ENCODE measurements around the gene TRIM16.
A peak's percentile ranks its signal among the peaks of the same experiment; 100 is the strongest.
"Not testable (repeated sequence)": the region's sequence is repeated elsewhere in the genome, so short reads cannot be mapped to it uniquely, and the experiment has no call there.

The TRIM16 gene

DNA sequence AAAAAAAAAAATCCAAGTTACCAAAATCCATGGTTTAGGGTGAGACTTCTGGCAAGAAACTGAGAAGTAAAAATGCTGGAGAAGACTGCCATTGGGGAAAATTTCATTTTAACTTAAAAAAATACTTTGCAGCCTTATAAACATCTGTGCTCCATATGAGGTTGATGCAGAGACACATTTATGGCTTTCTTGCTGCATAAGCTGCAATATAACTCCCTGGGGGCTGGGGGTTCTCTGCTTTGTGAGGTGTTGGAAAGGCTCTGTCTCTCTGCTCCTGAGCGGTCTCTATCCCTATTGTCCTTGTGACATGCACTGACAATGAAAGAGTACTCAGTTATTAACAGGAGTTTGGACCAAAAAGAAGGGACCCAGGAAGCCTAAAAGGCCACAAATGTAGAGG is 71.0 kb downstream of the TRIM16 start:
- DNase-seq, result not testable (repeated sequence)

DNA sequence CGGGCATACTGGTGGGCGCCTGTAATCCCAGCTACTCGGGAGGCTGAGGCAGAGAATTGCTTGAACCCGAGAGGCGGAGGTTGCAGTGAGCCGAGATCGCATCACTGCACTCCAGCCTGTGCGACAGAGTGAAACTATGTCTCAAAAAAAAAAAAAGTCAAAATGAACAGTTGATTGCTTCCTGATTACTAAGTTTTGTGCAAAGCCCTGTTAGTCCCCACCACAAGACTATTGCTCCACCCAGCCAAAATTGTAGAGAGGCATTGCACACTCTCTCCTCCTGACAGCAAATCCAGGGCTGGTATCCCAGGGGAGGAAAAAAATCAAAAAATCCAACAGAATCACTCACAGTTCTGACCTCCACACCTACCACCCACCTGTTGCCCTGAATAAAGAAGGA is 91.2 kb downstream of the TRIM16 start:
- DNase-seq, result not testable (repeated sequence)

- DNase-seq, result not testable (repeated sequence)
These were observed 92.1 kb downstream of the TRIM16 start for GRCh38 chr17:15591986-15592385.

DNA sequence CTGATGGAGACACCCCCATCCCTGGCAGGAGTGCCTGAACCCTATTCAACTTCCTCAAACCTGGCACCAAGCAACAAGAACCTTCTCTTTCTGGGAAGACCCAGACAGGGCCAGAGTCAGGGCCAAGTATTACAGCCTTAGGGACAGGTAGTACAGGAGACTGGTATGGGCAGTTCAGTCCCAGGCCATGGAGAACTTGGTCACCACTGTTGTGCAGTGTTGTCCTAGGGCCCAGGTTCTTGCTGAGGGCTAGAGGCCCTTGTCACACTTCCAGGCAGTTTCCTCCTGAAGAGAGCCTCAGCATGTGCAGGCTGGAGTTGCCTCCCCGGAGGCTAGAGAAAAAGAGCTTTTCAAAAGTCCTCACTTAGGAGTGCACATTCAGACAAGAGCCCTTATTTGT is 93.3 kb downstream of the TRIM16 start:
- not testable (repeated sequence) for DNase-seq

DNA sequence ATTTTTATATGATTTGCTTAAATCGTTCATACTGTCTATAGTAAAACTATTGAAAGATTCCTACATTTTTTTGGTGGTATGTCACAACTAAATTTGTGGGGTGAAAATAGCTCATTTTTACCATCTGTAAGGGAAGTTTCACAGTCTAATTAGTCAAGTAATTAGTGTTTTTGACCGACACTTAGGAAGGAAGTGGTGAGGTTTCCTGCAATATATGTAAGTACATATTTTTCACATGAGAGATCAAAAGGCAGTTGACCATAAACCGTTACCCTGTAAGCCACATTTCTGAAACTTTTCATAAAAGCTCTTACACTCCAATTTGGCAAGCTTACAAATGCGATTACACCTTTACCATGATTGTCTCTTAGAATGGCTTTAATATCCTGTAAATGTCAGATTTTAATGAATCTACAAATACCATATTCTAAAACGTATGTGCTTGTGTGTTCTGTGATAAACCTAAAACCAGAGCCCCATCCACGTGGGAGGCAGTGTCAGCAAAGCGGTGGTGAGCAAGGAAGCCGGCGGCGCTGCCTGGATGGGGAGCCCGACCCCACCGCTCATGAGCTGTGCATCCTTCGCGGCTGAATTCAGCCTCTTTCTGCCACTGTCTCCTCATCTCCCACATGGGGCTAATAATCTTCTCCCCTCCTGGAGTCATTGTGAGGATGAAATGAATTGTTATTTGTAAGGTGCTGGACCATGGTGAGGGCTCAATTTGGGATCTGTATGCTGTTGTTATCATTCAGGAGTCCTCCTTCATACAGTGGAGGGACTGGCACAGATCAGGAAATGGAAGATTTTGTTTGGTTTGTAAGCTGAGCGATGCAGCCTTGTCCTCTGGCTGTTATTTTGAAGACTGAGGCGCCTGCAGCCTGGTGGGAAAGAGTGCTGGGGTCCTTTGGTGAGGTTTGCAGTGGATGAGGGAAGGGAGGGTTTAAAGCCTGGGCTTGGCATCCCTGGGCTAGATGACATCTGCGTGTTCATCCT is 94.3 kb downstream of the TRIM16 start:
- peak; percentile 3 for DNase-seq

GRCh38 chr17:15588017-15588416 is 96.1 kb downstream of the TRIM16 start:
- DNase-seq, result not testable (repeated sequence)

- DNase-seq, result not testable (repeated sequence)
These were observed 100.8 kb downstream of the TRIM16 start for GRCh38 chr17:15583313-15583712.

- not testable (repeated sequence) for DNase-seq
These were observed 102.6 kb downstream of the TRIM16 start for GRCh38 chr17:15581462-15581861.

All from effector CD4-positive, alpha-beta T cell (primary cell).